Measurements from ENCODE around the gene GNAT2.

DNA sequence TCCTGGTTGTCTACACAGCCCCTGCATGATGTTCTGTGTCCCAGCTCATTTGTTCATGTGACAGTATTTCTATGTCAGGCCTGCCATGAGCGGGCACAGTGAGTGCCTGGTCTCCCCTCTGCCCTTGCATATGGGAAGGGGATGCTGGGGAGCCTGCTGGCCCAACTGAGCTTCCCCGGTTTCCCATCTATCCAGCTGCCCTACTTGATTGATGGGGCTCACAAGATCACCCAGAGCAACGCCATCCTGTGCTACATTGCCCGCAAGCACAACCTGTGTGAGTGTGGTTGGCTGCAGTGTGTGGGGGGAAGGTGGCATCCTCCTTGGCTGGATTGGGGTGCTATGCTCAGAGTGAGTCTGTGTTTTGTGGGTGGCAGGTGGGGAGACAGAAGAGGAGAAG is 38.0 kb upstream of the GNAT2 start:
- no peak for TF ChIP-seq POLR2AphosphoS5 (IDR thresholded peaks at IDR 0.05)
- no peak for TF ChIP-seq POLR2A (IDR thresholded peaks at IDR 0.05)
